SK-N-MC (cell line): ENCODE measurements around the gene GUCY1A2.

Experiments
- EZH2 ChIP-seq: fragments of 200-600 bp; sonication (generic); IDR thresholded peaks from one replicate; pipeline ENCODE4 v1.6.1; 2017; ENCODE audit warnings: antibody characterized with exemption
- POLR2AphosphoS5 ChIP-seq: IDR thresholded peaks from 2 replicates; pipeline ENCODE4 v1.6.1; 2012; ENCODE audit warnings: mild to moderate bottlenecking, low read depth, low read length, borderline replicate concordance

GRCh38 chr11:106990331-106990730 is 27.9 kb downstream of the GUCY1A2 start:
- no peak for TF ChIP-seq EZH2
- TF ChIP-seq POLR2AphosphoS5: no peak
